K562 (cell line): ENCODE measurements around the gene CACNG6. TPM values are rescaled to one million over a fixed set of nuclear protein-coding genes. Genes with fewer than 3 reads are reported as not detected.
A peak's percentile ranks its signal among the peaks of the same experiment; 100 is the strongest.

ENCODE experiments used
- BACH1 ChIP-seq: fragments of 200-800 bp; sonication (Bioruptor generic); IDR thresholded peaks from 2 replicates; pipeline ENCODE4 v1.6.1; 2016; ENCODE audit warnings: missing genetic modification characterization, missing compliant biosample characterization
- ELK1 ChIP-seq: sonication (generic); formaldehyde crosslinking; IDR thresholded peaks from 2 replicates; pipeline ENCODE4 v1.8.1; 2022; ENCODE audit warnings: missing genetic modification reagents
- FOS ChIP-seq: IDR thresholded peaks from 3 replicates; pipeline ENCODE4 v1.6.1; 2011; ENCODE audit not compliant: insufficient read length; ENCODE audit errors: extremely low read depth
- HDAC8 ChIP-seq: fragments of 450-650 bp; IDR thresholded peaks from 2 replicates; pipeline ENCODE4 v1.6.1; 2016; ENCODE audit warnings: mild to moderate bottlenecking, missing genetic modification characterization, moderate library complexity, missing compliant biosample characterization
- NEUROD1 ChIP-seq: fragments of 150-350 bp; IDR thresholded peaks from 2 replicates; pipeline ENCODE4 v1.6.1; 2014; ENCODE audit warnings: borderline replicate concordance, low read length, low read depth; ENCODE audit not compliant: partially characterized antibody
- NFYB ChIP-seq: IDR thresholded peaks from 2 replicates; pipeline ENCODE4 v1.6.1; 2011; ENCODE audit warnings: mild to moderate bottlenecking, moderate library complexity; ENCODE audit not compliant: insufficient read length; ENCODE audit errors: extremely low read depth
- PHF20 ChIP-seq: fragments of 450-650 bp; IDR thresholded peaks from 2 replicates; pipeline ENCODE4 v1.6.1; 2018; ENCODE audit not compliant: partially characterized antibody
- PTTG1 ChIP-seq: fragments of 450-650 bp; IDR thresholded peaks from 2 replicates; pipeline ENCODE4 v1.6.1; 2016; ENCODE audit warnings: low read depth, mild to moderate bottlenecking, missing genetic modification characterization, missing compliant biosample characterization
- RBM25 ChIP-seq: fragments of 200-400 bp; formaldehyde crosslinking; IDR thresholded peaks from 2 replicates; pipeline ENCODE4 v1.6.1; 2018; ENCODE audit warnings: low read length, low read depth, moderate library complexity; ENCODE audit not compliant: severe bottlenecking
- VEZF1 ChIP-seq: fragments of 200-800 bp; sonication (Bioruptor generic); IDR thresholded peaks from 2 replicates; pipeline ENCODE4 v1.6.1; 2017; ENCODE audit warnings: missing genetic modification characterization, missing compliant biosample characterization
- ZBTB12 ChIP-seq: fragments of 250-450 bp; sonication (Bioruptor Pico); IDR thresholded peaks from 2 replicates; pipeline ENCODE4 v1.4.0; 2020
- polyA plus RNA-seq, 8 experiments: library from polyadenylated mRNA; depleted of rRNA in 4 of 8; stranded (reverse) in 5 of 8; unstranded in 3 of 8; fragments of >200 nt; fragmentation: Nextera tagmentation in 2 of 8; fragmentation: Illumina TruSeq in 1 of 8; extraction: Ambion mirVana in 2 of 8; extraction: Trizol in 1 of 8; gene quantifications; 2 replicates each; pipeline versions ENCODE4 v1.2.1 to v1.2.3, GENCODE V29; 2011 to 2014; ENCODE audit warnings: inconsistent platforms in 1 of 8, missing spikeins in 1 of 8
- total RNA-seq, 7 experiments: library from RNA; depleted of rRNA in 6 of 7; stranded (reverse); fragments of >200 nt in 6 of 7; fragmentation: Illumina TruSeq in 2 of 7; extraction: Trizol in 2 of 7; gene quantifications; 2 replicates each; pipeline versions ENCODE4 v1.2.1 to v1.2.3, GENCODE V29; 2011 to 2021; ENCODE audit warnings: low replicate concordance in 1 of 7
- TF ChIP-seq, protein P1 (sequence below), 2 experiments: fragments of 450-650 bp in 1 of 2; sonication (generic) in 1 of 2; formaldehyde crosslinking; conservative IDR thresholded peaks; 2 replicates each; pipeline versions ENCODE4 v1.4.0 to v1.8.1; 2020 to 2022; ENCODE audit warnings: mild to moderate bottlenecking in 1 of 2, missing genetic modification reagents in 1 of 2

The CACNG6 gene
- total and polyA plus RNA-seq, 9 of the 15 experiments (the other 6 are each of a cell fraction or from before 2014, with no cell fraction given): not detected

- peak; percentile 12 for TF ChIP-seq FOS
- TF ChIP-seq, protein P1, sequence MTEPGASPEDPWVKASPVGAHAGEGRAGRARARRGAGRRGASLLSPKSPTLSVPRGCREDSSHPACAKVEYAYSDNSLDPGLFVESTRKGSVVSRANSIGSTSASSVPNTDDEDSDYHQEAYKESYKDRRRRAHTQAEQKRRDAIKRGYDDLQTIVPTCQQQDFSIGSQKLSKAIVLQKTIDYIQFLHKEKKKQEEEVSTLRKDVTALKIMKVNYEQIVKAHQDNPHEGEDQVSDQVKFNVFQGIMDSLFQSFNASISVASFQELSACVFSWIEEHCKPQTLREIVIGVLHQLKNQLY (CRISPR knock-in tag; conservative IDR thresholded peaks at IDR 0.05): no peak
- no peak for TF ChIP-seq HDAC8 (tag)
- no peak for TF ChIP-seq NEUROD1
- TF ChIP-seq PTTG1: no peak
- no peak for TF ChIP-seq BACH1 (tag)
- TF ChIP-seq RBM25: peak; percentile 20
- no peak for TF ChIP-seq ZBTB12 (CRISPR knock-in tag)
- TF ChIP-seq VEZF1 (CRISPR knock-in tag): no peak
- TF ChIP-seq ELK1: no peak
- no peak for TF ChIP-seq PHF20
- peak; percentile 88 for TF ChIP-seq NFYB
Measured at GRCh38 chr19:53977991-53978731, 13.3 kb upstream of the CACNG6 start (continued).
